Activated CD4-positive, alpha-beta memory T cell treated with anti-CD3 and anti-CD28 coated beads, Interleukin-2, amount 10 ng/mL, durations not matched to agents 7 days and 5 days (primary cell): ENCODE data around the gene TOMM22. TPM values are rescaled to one million over a fixed set of nuclear protein-coding genes. Genes with fewer than 3 reads are reported as not detected.
A peak's percentile ranks its signal among the peaks of the same experiment; 100 is the strongest.

Experiments
- CTCF ChIA-PET: fragments of 350-600 bp; sonication (Branson Sonifier 250); formaldehyde crosslinking; loops from one replicate; lab custom pipeline; 2021; ENCODE audit warnings: antibody characterized with exemption, inconsistent platforms; lab: Charles Lee
- POLR2A ChIA-PET: fragments of 350-600 bp; sonication (Branson Sonifier 250); formaldehyde crosslinking; loops from one replicate; lab custom pipeline; 2021; ENCODE audit warnings: antibody characterized with exemption; lab: Charles Lee
- DNase-seq: peaks from one replicate; pipeline ENCODE4 v3.0.0-alpha.2; 2020
- H3K27ac Mint-ChIP-seq: one replicate; pipeline ENCODE4 v1.8.0; 2021; ENCODE audit warnings: mild to moderate bottlenecking, mixed read lengths
- H3K27me3 Mint-ChIP-seq: one replicate; pipeline ENCODE4 v1.8.0; 2021; ENCODE audit warnings: mixed read lengths
- H3K36me3 Mint-ChIP-seq: one replicate; pipeline ENCODE4 v1.8.0; 2021; ENCODE audit warnings: low read depth, mixed read lengths
- H3K4me1 Mint-ChIP-seq: one replicate; pipeline ENCODE4 v1.8.0; 2021; ENCODE audit warnings: mixed read lengths
- H3K4me3 Mint-ChIP-seq: one replicate; pipeline ENCODE4 v1.8.0; 2021; ENCODE audit warnings: mild to moderate bottlenecking, mixed read lengths
- H3K9me3 Mint-ChIP-seq: one replicate; pipeline ENCODE4 v1.8.0; 2021; ENCODE audit warnings: mixed read lengths
- total RNA-seq, 2 experiments: library from RNA; stranded (reverse); gene quantifications; one replicate each; pipeline ENCODE4 v1.2.3, GENCODE V29; 2021

The TOMM22 gene
- total RNA-seq, 2 experiments from 2014 or later, result 60.4 to 63.0 TPM

- ChIA-PET POLR2A (interaction anchor here (0.8 to 16.2 kb wide), 13 partner anchors 8 to 112 kb away, joined by 3 to 479 read pairs (median 17); partner anchors contain the start of genes GTPBP1, SUN2 and TOMM22), CTCF (interaction anchor here (0.6 to 4.0 kb wide), 7 partner anchors 7 to 614 kb away, joined by 3 to 24 read pairs (median 7); partner anchors contain the start of gene GTPBP1)
- Mint-ChIP-seq H3K27ac (peak overlapping the region; percentile 52), H3K4me3 (no peak overlapping the region), H3K9me3 (no peaks in the 10 kb centered on the region), H3K27me3 (no peaks in the 10 kb centered on the region), H3K36me3 (peaks cover 90% of the 10 kb centered on the region), H3K4me1 (peaks cover 38% of the 10 kb centered on the region)
- DNase-seq, result no peak
Measured at GRCh38 chr22:38732251-38732815, 50.6 kb downstream of the TOMM22 start.

- CTCF ChIA-PET, result interaction anchor here (1.1 to 4.0 kb wide), 9 partner anchors 8 to 110 kb away, joined by 3 to 24 read pairs (median 6); partner anchors contain the start of gene GTPBP1
- peaks cover 48% of the 10 kb centered on the region for H3K4me1 Mint-ChIP-seq
- H3K27ac Mint-ChIP-seq, result peak overlapping the region; percentile 68
- H3K27me3 Mint-ChIP-seq, result no peaks in the 10 kb centered on the region
- H3K9me3 Mint-ChIP-seq, result no peaks in the 10 kb centered on the region
- POLR2A ChIA-PET, result interaction anchor here (0.6 to 16.2 kb wide), 15 partner anchors 10 to 1004 kb away, joined by 3 to 479 read pairs (median 7); partner anchors contain the start of genes GTPBP1, SUN2 and TOMM22
- peaks cover 93% of the 10 kb centered on the region for H3K36me3 Mint-ChIP-seq
- peak; percentile 59 for DNase-seq
- peak overlapping the region; percentile 27 for H3K4me3 Mint-ChIP-seq
Measured at GRCh38 chr22:38733329-38733723, 51.6 kb downstream of the TOMM22 start.

DNA sequence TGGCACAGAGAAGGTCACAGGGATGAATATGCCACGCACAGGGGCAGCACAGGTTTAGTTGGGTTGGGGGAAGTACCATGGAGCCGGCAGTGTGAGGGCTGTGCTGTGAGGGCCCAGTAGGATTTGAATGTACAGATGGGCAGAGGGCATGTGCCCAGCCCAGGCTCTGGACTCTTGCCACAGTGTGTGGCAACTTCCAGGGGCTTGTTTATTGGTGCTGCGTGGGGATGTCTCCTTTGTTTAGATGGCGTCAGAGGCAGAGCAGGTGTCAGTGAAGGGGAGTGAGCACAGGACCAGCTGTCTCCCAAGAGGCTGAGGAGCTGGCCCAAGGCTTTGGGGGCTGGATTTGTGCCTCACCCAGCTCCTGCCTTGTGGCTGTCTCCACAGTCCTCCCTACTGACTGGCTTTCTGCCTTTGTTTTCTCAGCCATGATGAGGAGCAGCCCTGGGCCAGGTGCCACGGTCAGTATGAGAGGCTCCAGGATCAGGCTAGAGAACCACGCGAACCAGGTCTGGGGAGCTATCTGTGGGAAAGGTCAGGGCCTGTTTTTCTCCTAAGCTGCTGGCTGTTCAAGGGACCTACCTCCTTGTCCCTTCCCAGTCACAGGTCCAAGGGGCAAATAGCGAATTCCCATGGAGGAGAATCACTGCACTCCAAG, 52.1 kb downstream of the TOMM22 start:
- Mint-ChIP-seq H3K27ac (peak overlapping the region; percentile 68), H3K4me3 (no peak overlapping the region), H3K27me3 (no peaks in the 10 kb centered on the region), H3K9me3 (no peaks in the 10 kb centered on the region), H3K36me3 (peaks cover 92% of the 10 kb centered on the region), H3K4me1 (peaks cover 49% of the 10 kb centered on the region)
- CTCF ChIA-PET, result interaction anchor here (0.5 to 4.0 kb wide), 9 partner anchors 9 to 221 kb away, joined by 3 to 24 read pairs (median 4); partner anchors contain the start of gene GTPBP1
- no peak for DNase-seq
- POLR2A ChIA-PET, result interaction anchor here (1.3 to 16.2 kb wide), 11 partner anchors 9 to 52 kb away, joined by 3 to 479 read pairs (median 23); partner anchors contain the start of genes GTPBP1, SUN2 and TOMM22

DNA sequence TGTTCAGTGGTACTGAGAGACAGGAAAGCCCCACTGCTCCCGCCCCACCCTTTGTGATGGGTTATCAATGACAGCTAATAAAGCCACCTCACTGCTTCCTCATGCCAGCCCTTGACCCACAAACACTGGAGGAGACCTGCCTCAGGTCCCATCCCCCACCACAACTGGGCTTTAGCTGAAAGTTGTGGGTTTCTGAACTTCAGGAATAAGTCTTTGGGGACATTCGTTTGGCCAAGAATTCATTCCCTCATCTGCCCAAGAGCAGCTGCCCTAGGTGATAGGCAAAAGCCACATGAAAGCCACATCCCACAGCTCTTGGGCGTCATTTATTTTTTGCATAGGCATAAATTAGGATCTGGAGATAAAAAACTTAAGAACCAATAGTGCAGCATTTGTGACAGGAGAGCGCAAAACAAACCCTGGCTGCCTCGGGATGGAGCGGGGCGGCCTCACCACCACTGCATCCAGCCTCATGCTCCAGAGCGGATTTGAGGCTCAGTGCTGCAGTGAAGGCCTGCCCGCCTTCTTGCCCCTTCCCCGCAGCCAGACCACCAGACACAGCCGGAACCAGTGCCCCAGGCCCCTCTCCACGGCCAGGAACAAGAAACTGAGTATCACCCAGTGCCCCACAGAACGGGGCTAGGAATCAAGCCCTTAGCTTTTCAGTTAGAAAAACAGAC, 52.8 kb downstream of the TOMM22 start:
- POLR2A ChIA-PET, result interaction anchor here (1.0 to 16.2 kb wide), 10 partner anchors 8 to 249 kb away, joined by 3 to 479 read pairs (median 28); partner anchors contain the start of genes GTPBP1 and SUN2
- Mint-ChIP-seq H3K9me3 (no peaks in the 10 kb centered on the region), H3K27me3 (no peaks in the 10 kb centered on the region), H3K4me1 (peaks cover 49% of the 10 kb centered on the region), H3K36me3 (peaks cover 91% of the 10 kb centered on the region), H3K4me3 (no peak overlapping the region), H3K27ac (peak overlapping the region; percentile 68)
- CTCF ChIA-PET, result interaction anchor here (0.5 to 4.0 kb wide), 8 partner anchors 9 to 222 kb away, joined by 3 to 24 read pairs (median 4); partner anchors contain the start of gene GTPBP1
- DNase-seq, result no peak

Other genes with a start within 250 kb of the TOMM22 start
- gene KCNJ4, start 226.8 kb upstream of the TOMM22 start, total RNA-seq, result not detected
- gene KDELR3, start 213.9 kb upstream of the TOMM22 start, total RNA-seq, result under 1 TPM; 0.75 to 0.88 TPM
- 100 to 1,000 TPM; 511 to 521 TPM for gene DDX17, start 175.6 kb upstream of the TOMM22 start, total RNA-seq
- gene DMC1, start 111.8 kb upstream of the TOMM22 start, total RNA-seq, result 10 to 100 TPM; 12.5 to 12.6 TPM
- under 1 TPM; 0.10 to 0.45 TPM for gene FAM227A, start 25.6 kb upstream of the TOMM22 start, total RNA-seq
- 10 to 100 TPM in 1 of 2 experiments, 1 to 10 TPM in 1; 9.5 to 11.0 TPM for gene CBY1, start 25.3 kb upstream of the TOMM22 start, total RNA-seq
- gene JOSD1, start 19.0 kb downstream of the TOMM22 start, total RNA-seq, result 100 to 1,000 TPM; 109 to 111 TPM
- 100 to 1,000 TPM; 111 to 114 TPM for gene GTPBP1, start 24.0 kb downstream of the TOMM22 start, total RNA-seq
- gene SUN2, start 74.0 kb downstream of the TOMM22 start, total RNA-seq, result 100 to 1,000 TPM; 498 to 500 TPM
- 1 to 10 TPM; 8.0 to 8.4 TPM for gene DNAL4, start 112.2 kb downstream of the TOMM22 start, total RNA-seq
- 1 to 10 TPM in 1 of 2 experiments, under 1 TPM in 1; 0.91 to 1.3 TPM for gene NPTXR, start 162.1 kb downstream of the TOMM22 start, total RNA-seq
- gene CBX6, start 190.3 kb downstream of the TOMM22 start, total RNA-seq, result 10 to 100 TPM; 76.5 TPM